Stimulated activated CD8-positive, alpha-beta memory T cell treated with anti-CD3 and anti-CD28 coated beads, Interleukin-12 subunit alpha, Interleukin-12 subunit beta, amount 100 ng/mL, for 1 hour (primary cell): Measurements from ENCODE around the gene KLK12.

ENCODE experiments used
- DNase-seq: peaks from one replicate; pipeline ENCODE4 v3.0.0-alpha.2; 2020; ENCODE audit warnings: low read depth

The KLK12 gene, protein sequence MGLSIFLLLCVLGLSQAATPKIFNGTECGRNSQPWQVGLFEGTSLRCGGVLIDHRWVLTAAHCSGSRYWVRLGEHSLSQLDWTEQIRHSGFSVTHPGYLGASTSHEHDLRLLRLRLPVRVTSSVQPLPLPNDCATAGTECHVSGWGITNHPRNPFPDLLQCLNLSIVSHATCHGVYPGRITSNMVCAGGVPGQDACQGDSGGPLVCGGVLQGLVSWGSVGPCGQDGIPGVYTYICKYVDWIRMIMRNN

GRCh38 chr19:51034704-51035103 is at the start of gene KLK12:
Gene KLK12 (minus strand): TSS chr19:51035002. CDS start chr19:51034621, 381 bp downstream.
- DNase-seq: no peak

DNA sequence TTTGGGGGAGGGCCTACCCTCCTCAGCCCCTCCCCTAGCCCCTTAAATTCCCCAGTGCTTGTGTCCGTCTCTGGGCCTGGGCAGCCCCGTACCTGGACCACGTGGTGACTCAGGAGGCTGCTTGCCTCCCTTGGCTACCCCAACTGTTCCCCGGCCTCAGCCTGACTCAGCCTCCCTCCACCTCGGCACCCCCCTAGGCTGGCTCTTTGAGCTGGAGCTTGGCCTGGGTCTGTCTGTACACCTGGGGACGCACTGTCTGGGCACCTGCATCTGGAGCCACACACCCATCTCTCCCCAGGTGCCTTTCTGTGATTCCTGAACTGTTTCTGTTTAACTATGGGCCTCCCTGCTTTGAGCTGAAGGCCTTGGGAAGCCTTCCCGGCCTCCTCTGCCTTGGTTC is 49.7 kb upstream of the KLK12 start:
- DNase-seq: no peak

DNA sequence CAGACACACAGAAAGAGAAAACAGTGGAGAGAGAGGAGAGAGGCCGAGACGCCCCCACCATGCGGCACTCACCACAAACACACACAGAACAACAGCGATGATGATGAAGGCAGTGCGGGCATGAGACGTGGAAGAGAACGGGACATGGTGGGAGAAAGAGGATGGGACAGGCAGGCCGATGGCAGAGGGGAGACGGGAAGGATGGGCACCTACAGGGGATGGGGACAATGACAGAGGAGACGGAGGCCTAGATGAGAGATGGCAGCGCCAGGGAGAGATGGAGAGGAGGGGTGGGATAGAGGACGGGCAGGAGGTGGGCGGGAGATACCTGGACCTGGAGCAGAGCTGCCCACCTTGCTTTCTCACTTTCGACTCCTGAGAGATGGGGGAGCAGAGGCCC is 49.0 kb upstream of the KLK12 start:
- no peak for DNase-seq

DNA sequence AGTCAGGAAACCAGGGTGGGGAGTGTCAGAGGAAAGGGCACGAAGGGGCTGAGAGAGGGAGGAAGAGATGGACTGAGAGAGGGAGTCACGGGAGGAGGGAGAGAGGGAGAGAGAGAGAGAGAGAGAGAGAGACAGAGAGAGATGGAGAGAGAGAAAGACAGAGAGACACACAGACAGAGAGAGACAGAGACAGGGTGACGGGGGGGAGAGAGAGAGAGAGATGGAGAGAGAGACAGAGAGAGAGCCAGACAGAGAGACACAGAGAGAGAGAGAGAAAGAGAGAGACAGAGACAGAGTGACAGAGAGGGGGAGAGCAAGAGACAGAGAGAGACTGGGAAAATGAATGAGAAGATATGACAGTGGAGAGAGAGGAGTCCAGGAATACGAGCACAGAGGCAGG is 48.4 kb upstream of the KLK12 start:
- DNase-seq: no peak

DNA sequence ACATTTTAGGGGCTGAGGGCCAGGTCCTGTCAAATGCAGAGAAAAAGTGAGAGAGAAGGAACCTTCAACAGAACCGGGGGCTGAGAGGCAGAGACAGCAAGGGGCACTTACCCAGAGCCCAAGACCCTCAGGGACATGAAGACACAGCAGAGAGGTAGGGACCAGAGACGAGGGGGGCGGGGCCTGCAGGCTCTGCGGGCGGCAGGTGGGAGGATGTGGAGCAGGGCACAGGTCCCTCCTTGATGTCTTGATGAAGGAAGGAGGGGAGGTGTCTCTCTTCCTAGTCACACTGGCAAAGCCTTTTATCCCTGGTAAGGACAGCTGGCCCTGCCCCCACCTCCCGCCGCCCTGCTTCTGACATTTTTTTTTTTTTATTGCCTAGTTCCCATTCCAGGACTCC is 47.8 kb upstream of the KLK12 start, which contains the start of gene KLK14:
TSS of gene KLK14 (minus strand) at position 277 of the 400 bp plus-strand sequence. CDS start at position 4, 273 bp downstream.
- no peak for DNase-seq

DNA sequence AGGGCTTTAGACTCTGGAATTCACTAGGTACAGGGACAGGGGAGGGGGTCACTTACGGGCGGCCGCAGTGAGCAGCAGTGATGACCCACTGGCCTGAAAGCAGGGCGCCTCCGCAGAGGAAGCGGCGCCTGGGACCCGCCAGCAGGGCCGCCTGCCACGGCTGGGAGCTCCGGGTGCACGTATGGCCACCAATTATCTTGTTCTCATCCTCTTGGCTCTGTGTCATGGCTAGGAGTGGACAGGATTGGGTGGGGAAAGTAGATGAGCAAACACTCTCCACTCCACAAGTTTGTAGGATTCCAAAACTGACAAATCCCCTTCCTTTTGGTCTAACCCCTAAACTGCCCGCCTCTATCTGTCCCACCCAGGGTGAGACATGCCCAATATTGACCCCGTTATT is 46.7 kb upstream of the KLK12 start:
- DNase-seq: no peak

- no peak for DNase-seq
Measured at GRCh38 chr19:51079481-51080110, 44.8 kb upstream of the KLK12 start.

DNA sequence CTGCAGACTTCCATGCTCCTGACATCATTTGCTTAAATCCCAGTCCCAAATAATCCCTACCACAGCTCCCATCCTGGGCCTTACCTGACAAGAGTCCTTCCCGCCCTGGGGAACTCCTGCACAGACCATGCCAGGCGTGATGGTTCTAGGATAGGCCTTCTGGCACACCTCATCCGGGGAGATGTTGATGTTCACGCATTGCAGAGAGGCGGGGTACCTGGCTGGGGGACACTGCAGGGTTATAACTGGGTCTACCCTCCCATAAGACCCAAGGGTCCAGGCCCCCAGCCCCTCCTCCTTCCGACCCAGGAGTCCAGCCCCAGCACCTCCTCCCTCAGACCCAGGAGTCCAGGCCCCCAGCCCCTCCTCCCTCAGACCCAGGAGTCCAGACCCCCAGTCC is 43.9 kb upstream of the KLK12 start:
- no peak for DNase-seq

DNA sequence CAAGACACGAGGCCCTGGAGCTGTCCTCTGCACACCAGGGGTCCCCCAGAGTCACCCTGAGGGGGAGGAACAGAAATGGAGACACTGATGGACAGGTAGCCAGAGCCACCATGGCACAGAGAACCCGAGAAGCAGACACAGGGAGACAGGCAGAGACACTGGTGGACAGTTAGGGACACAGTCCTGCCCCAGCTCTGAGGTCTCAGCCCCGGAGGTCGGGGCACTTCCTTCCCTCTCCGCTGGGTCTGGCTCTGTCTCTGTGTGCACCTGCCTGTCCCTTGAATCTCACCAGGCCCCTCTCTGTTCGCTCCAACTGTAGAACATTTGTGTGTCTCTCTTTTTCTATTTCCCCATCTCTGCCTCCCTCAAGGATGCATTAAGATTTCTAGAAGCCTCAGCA is 43.3 kb upstream of the KLK12 start:
- no peak for DNase-seq

DNA sequence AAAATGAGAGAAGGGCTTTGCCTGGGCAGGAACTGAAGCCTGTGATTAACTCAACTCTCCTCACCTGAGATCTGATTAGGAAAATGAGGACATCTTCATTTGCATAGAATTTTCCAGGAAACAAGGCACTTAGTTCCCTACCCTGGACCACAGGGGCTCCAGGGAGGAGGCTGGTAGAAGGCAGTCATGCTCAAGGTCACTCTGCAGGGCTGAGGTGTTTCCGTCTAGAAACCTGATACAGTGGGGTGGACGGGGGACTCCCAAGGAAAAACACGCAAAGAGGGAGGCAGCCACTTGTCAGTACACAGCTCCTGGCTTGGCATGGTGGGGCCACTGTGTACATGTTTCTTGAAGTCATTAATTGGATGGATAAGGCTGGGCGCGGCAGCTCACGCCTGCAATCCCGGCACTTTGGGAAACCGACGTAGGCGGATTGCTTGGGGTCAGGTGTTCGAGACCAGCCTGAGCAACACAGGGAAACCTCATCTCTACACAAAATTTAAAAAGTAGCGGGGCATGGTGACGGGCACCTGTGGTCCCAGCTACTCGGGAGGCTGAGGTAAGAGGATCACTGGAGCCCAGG is 41.9 kb upstream of the KLK12 start:
- no peak for DNase-seq

GRCh38 chr19:51075998-51076397 is 41.2 kb upstream of the KLK12 start:
- DNase-seq: no peak

DNA sequence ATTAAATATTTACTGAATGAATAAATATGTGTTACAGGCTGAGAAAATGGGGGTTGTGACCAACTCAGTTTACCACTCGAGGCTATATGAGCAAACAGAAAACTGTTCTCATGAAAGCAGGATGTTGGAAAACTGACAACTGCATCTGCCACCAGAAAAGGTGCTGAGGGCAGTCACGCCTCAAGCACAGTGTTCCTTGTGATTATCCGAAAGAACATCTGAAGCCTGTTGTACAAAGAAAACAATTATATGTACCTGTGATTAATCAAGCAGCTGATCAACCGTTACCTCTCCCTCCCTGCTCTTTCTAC is 36.2 kb upstream of the KLK12 start:
- DNase-seq: no peak

DNA sequence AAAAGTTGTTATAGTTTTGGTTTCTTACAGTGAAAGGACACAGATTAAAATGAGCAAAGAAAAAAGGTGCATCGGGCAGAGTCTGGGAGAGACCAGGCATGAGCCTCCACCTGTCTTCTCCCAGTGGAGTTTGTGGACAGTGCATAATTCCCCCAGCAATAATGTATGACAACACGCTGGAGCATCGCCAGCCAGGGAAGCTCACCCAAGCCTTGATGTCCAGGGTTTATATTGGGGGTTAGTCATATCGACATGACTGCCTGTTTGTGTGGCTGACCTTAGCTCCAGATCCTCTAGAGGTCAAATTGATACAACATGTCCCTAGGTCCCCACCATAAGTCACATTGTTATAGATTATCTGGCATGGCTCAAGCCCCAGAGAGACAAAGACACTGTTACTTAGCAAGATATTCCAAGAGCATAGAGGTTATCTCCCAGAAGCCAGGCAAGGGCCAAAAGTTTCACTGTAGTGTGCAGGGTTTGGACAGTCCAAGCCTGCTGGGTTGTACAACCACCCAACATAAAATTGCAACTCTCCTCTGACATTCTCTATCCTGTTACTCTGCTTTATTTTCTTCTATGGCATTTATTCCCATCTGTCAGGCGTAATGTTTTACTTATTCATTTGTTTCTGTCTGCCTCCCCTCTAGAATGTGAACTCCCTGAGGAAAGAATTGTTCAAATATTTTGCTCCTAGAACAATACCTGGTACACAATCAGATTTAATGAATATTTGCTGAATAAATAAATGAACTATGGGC is 35.7 kb upstream of the KLK12 start:
- no peak for DNase-seq

GRCh38 chr19:51066393-51067186 is 31.8 kb upstream of the KLK12 start:
- no peak for DNase-seq

DNA sequence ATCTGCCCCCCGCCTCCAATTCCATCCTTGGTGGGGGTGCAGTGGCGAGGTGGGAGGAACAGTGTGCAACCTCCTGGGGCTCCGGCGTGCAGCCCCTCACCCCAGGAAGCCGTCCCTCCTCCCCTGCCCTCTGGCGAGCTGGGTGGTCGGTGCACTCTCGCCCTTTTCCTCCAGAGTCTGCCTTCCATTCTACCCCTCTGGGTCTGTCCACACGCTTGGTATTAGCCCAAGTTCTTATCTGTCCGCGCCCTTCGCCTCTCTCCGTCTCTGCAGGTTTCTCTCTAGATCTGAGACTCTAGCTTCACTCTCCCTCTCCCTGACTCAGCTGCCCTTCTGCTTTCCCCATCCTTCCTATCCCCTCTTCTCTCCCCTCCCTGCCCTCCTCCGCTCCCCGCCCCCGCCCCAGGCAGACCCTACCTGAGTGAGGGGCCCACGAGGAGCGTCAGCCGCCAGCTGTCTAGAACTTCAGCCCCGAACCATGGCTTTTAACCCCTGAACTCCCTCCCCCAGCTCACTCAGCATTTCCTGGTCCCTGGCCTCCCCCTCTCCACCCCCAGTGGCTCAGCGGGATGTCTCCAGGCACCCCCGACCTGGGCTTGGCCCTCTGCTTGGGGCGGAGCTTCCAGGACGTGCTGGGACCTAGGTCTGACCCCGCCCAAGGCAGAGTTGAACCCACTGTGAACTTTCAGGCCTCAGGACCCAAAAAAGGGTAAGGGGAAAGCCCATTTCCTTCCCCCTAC is 30.6 kb upstream of the KLK12 start:
- DNase-seq: no peak

GRCh38 chr19:51064534-51065220 is 29.9 kb upstream of the KLK12 start, which contains the start of gene KLK13:
Gene KLK13 (minus strand): TSS chr19:51065092. CDS start chr19:51065067, 25 bp downstream.
- no peak for DNase-seq

GRCh38 chr19:51063664-51064063 is 28.9 kb upstream of the KLK12 start:
- DNase-seq: no peak

DNA sequence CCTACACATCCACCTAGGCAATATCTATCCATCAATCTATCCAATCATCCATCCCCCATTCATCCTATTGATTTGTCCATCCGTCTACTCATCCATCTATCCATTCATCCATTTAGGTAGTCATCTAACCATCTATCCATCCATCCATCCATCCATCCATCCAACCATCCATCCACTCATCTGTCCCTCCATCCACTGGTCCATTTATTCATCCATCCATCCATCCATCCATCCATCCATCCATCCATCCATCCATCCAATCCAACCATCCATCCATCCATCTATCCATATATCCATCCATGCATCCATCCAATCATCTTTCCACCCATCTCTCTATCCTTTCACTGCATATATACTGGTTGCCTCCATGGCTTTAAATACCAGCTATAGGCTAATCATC is 26.2 kb upstream of the KLK12 start:
- no peak for DNase-seq

DNA sequence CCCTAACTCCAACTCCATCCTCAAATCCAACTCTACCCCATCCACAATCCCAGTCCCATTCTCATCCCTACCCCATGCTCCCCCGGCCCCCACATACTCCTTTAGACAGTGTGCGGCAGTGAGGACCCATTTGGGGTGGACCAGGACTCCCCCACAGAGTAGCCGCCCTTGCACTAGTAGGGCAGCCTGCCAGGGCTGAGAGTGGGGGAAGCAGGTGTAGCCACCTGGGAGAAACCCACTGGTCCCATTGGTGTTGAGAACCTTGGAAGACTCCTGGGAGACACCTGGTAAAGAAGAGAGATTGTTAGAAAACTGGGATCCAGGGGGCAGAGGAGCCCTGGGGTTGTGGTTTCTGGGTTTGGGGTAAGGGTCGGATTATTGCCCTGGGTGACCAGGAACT is 25.5 kb upstream of the KLK12 start:
- DNase-seq: no peak

- no peak for DNase-seq
Measured at GRCh38 chr19:51059715-51060114, 24.9 kb upstream of the KLK12 start.

GRCh38 chr19:51055866-51056265 is 21.1 kb upstream of the KLK12 start:
- DNase-seq: no peak
